Thymus (tissue), 11 donors: Measurements from ENCODE around the gene PLXNB1. TPM values are rescaled to one million over a fixed set of nuclear protein-coding genes. Genes with fewer than 3 reads are reported as not detected.

ENCODE experiments used
- DNase-seq, 9 donors: peaks; one replicate each; pipeline ENCODE4 v3.0.0-alpha.2; 2013; ENCODE audit warnings: low spot score in 9 of 9, low read depth in 6 of 9, missing footprints in 1 of 9
- H3K27ac ChIP-seq, 2 donors: one replicate each; pipeline ENCODE4 v1.5.1; 2013; ENCODE audit warnings: control low read depth in 1 of 2, low read depth in 1 of 2, low read length in 1 of 2, mild to moderate bottlenecking in 1 of 2, moderate library complexity in 1 of 2
- H3K27me3 ChIP-seq, 2 donors: one replicate each; pipeline ENCODE4 v1.5.1; 2013; ENCODE audit warnings: low read length in 1 of 2; ENCODE audit not compliant: control insufficient read depth in 2 of 2, insufficient read depth in 1 of 2
- H3K36me3 ChIP-seq, 2 donors: one replicate each; pipeline ENCODE4 v1.5.1; 2013; ENCODE audit warnings: low read length in 1 of 2, mild to moderate bottlenecking in 1 of 2, moderate library complexity in 1 of 2; ENCODE audit not compliant: control insufficient read depth in 2 of 2, insufficient read depth in 2 of 2
- H3K4me1 ChIP-seq, 2 donors: one replicate each; pipeline ENCODE4 v1.5.1; 2013; ENCODE audit warnings: low read length in 2 of 2; ENCODE audit not compliant: control insufficient read depth in 2 of 2, insufficient read depth in 2 of 2
- H3K4me3 ChIP-seq, 2 donors: one replicate each; pipeline ENCODE4 v1.5.1; 2013; ENCODE audit warnings: low read length in 2 of 2, control low read depth in 1 of 2, mild to moderate bottlenecking in 1 of 2
- H3K9me3 ChIP-seq, 2 donors: one replicate each; pipeline ENCODE4 v1.5.1; 2013; ENCODE audit warnings: low read length in 1 of 2, mild to moderate bottlenecking in 1 of 2; ENCODE audit not compliant: control insufficient read depth in 2 of 2, insufficient read depth in 1 of 2
- WGBS: extraction: QIAGEN DNeasy Blood & Tissue Kit; methylation state at CpG from one replicate; pipeline ENCODE4 v1.1.7; 2013; 5-methylcytosine and 5-hydroxymethylcytosine counted together
- polyA plus RNA-seq: library from polyadenylated mRNA; stranded (reverse); fragments of 200-250 nt; gene quantifications from one replicate; pipeline ENCODE4 v1.2.3, GENCODE V29; 2013
- total RNA-seq: library from RNA; stranded (reverse); fragments of 120-200 nt; gene quantifications from one replicate; pipeline ENCODE4 v1.2.4, GENCODE V29; 2013
- donor health status: healthy.

Gene PLXNB1
- total and polyA plus RNA-seq, 2 donors, result 7.7 to 112 TPM

- Histone ChIP-seq H3K27ac (no peak overlapping the region), H3K27me3 (peaks cover 4 to 32% of the 10 kb centered on the region in 2 donors), H3K4me1 (peaks cover 4 to 11% of the 10 kb centered on the region in 2 donors), H3K4me3 (no peak overlapping the region), H3K36me3 (peaks cover 0 to 4% of the 10 kb centered on the region in 2 donors), H3K9me3 (no peaks in the 10 kb centered on the region)
- DNase-seq, result no peak
- WGBS, result 94% methylated on average over 27 of the region's 27 CpGs
These were observed 5.8 kb downstream of the PLXNB1 start for GRCh38 chr3:48423883-48424695.

GRCh38 chr3:48423241-48423882 is 6.5 kb downstream of the PLXNB1 start:
- no peak overlapping the region for H3K27ac ChIP-seq
- peaks cover 2 to 24% of the 10 kb centered on the region in 2 donors for H3K27me3 ChIP-seq
- H3K4me3 ChIP-seq, result no peak overlapping the region
- 97% methylated on average over 25 of the region's 25 CpGs for WGBS
- DNase-seq, result no peak
- peaks cover 0 to 4% of the 10 kb centered on the region in 2 donors for H3K36me3 ChIP-seq
- no peaks in the 10 kb centered on the region for H3K9me3 ChIP-seq
- peaks cover under 1 to 11% of the 10 kb centered on the region in 2 donors for H3K4me1 ChIP-seq

- no peak overlapping the region for H3K27ac ChIP-seq
- peaks cover 0 to 11% of the 10 kb centered on the region in 2 donors for H3K4me1 ChIP-seq
- over 99% methylated on average over 8 of the region's 8 CpGs for WGBS
- H3K9me3 ChIP-seq, result no peaks in the 10 kb centered on the region
- H3K4me3 ChIP-seq, result no peak overlapping the region
- DNase-seq, result no peak
- peaks cover 0 to 18% of the 10 kb centered on the region in 2 donors for H3K27me3 ChIP-seq
- H3K36me3 ChIP-seq, result peaks cover 0 to 4% of the 10 kb centered on the region in 2 donors
These were observed 7.2 kb downstream of the PLXNB1 start for GRCh38 chr3:48422681-48423080.

- Histone ChIP-seq H3K4me1 (peaks cover 0 to 11% of the 10 kb centered on the region in 2 donors), H3K27me3 (peaks cover 0 to 13% of the 10 kb centered on the region in 2 donors), H3K4me3 (no peak overlapping the region), H3K9me3 (no peaks in the 10 kb centered on the region), H3K36me3 (peaks cover 0 to 4% of the 10 kb centered on the region in 2 donors), H3K27ac (no peak overlapping the region)
- 95% methylated on average over 3 of the region's 3 CpGs for WGBS
- no peak for DNase-seq
These were observed 7.6 kb downstream of the PLXNB1 start for GRCh38 chr3:48422272-48422671.

GRCh38 chr3:48420561-48420960 is 9.3 kb downstream of the PLXNB1 start:
- no peaks in the 10 kb centered on the region for H3K27me3 ChIP-seq
- peaks cover 0 to 11% of the 10 kb centered on the region in 2 donors for H3K4me1 ChIP-seq
- no peak overlapping the region for H3K4me3 ChIP-seq
- 94% methylated on average over 14 of the region's 14 CpGs for WGBS
- no peak overlapping the region for H3K27ac ChIP-seq
- H3K9me3 ChIP-seq, result no peaks in the 10 kb centered on the region
- H3K36me3 ChIP-seq, result peaks cover 0 to 4% of the 10 kb centered on the region in 2 donors
- DNase-seq, result no peak

- Histone ChIP-seq H3K4me1 (peaks cover 0 to 7% of the 10 kb centered on the region in 2 donors), H3K9me3 (no peaks in the 10 kb centered on the region), H3K36me3 (peaks cover 0 to 9% of the 10 kb centered on the region in 2 donors), H3K27ac (no peak overlapping the region), H3K4me3 (no peak overlapping the region), H3K27me3 (no peaks in the 10 kb centered on the region)
- no peak for DNase-seq
- WGBS, result 97% methylated on average over 17 of the region's 17 CpGs
These were observed 10.3 kb downstream of the PLXNB1 start for GRCh38 chr3:48419597-48419996.

- Histone ChIP-seq H3K4me1 (peaks cover 0 to 7% of the 10 kb centered on the region in 2 donors), H3K4me3 (no peak overlapping the region), H3K27me3 (no peaks in the 10 kb centered on the region), H3K27ac (no peak overlapping the region), H3K36me3 (peaks cover 0 to 13% of the 10 kb centered on the region in 2 donors), H3K9me3 (no peaks in the 10 kb centered on the region)
- 96% methylated on average over 9 of the region's 9 CpGs for WGBS
- DNase-seq, result no peak
These were observed 10.7 kb downstream of the PLXNB1 start for GRCh38 chr3:48419149-48419548.

GRCh38 chr3:48418651-48419050 is 11.2 kb downstream of the PLXNB1 start:
- Histone ChIP-seq H3K9me3 (no peaks in the 10 kb centered on the region), H3K27me3 (no peaks in the 10 kb centered on the region), H3K36me3 (peaks cover 0 to 13% of the 10 kb centered on the region in 2 donors), H3K4me3 (no peak overlapping the region), H3K27ac (no peak overlapping the region), H3K4me1 (peaks cover 0 to 7% of the 10 kb centered on the region in 2 donors)
- 98% methylated on average over 9 of the region's 9 CpGs for WGBS
- no peak for DNase-seq

GRCh38 chr3:48418140-48418539 is 11.7 kb downstream of the PLXNB1 start:
- H3K36me3 ChIP-seq, result peaks cover 0 to 13% of the 10 kb centered on the region in 2 donors
- H3K4me1 ChIP-seq, result peaks cover 0 to 7% of the 10 kb centered on the region in 2 donors
- no peak for DNase-seq
- no peaks in the 10 kb centered on the region for H3K27me3 ChIP-seq
- no peaks in the 10 kb centered on the region for H3K9me3 ChIP-seq
- H3K4me3 ChIP-seq, result no peak overlapping the region
- no peak overlapping the region for H3K27ac ChIP-seq
- WGBS, result 98% methylated on average over 17 of the region's 17 CpGs
